GM23338 (cell line): Measurements from ENCODE around the gene KRT222. TPM values are rescaled to one million over a fixed set of nuclear protein-coding genes. Genes with fewer than 3 reads are reported as not detected.

ENCODE experiments used
- ATAC-seq: fragments of 200-7000 bp; cut with Tn5 transposase; 3 replicates; pipeline ENCODE4 v1.9.1; 2020
- DNase-seq: peaks from one replicate; pipeline ENCODE4 v3.0.0-alpha.2; 2015; ENCODE audit warnings: low spot score
- H2AFZ ChIP-seq: fragments of 200-600 bp; sonication (generic); 2 replicates; pipeline ENCODE4 v1.8.0; 2016; ENCODE audit warnings: antibody characterized with exemption, mild to moderate bottlenecking, moderate library complexity
- H3F3A ChIP-seq: fragments of 200-600 bp; sonication (generic); replicated peaks from 2 replicates; pipeline ENCODE4 v1.8.0; 2017; ENCODE audit warnings: antibody characterized with exemption, mixed run types, low read depth
- H3K27ac ChIP-seq: fragments of 200-600 bp; sonication (generic); 2 replicates; pipeline ENCODE4 v1.6.1; 2016; ENCODE audit warnings: low read depth
- H3K27me3 ChIP-seq: fragments of 200-600 bp; sonication (generic); 2 replicates; pipeline ENCODE4 v1.8.0; 2016; ENCODE audit warnings: mild to moderate bottlenecking, mixed run types, moderate library complexity; ENCODE audit not compliant: insufficient read depth
- H3K36me3 ChIP-seq: fragments of 200-600 bp; sonication (generic); 2 replicates; pipeline ENCODE4 v1.8.0; 2016; ENCODE audit warnings: mild to moderate bottlenecking; ENCODE audit not compliant: insufficient read depth
- H3K4me1 ChIP-seq: fragments of 200-600 bp; sonication (generic); 2 replicates; pipeline ENCODE4 v1.8.0; 2016; ENCODE audit warnings: mild to moderate bottlenecking, moderate library complexity; ENCODE audit not compliant: insufficient read depth
- H3K4me2 ChIP-seq: fragments of 200-600 bp; sonication (generic); 2 replicates; pipeline ENCODE4 v1.7.1; 2017; ENCODE audit warnings: mixed run types
- H3K4me3 ChIP-seq: fragments of 200-600 bp; sonication (generic); 2 replicates; pipeline ENCODE4 v1.6.1; 2016; ENCODE audit warnings: mixed run types
- H3K79me2 ChIP-seq: fragments of 200-600 bp; sonication (generic); replicated peaks from 2 replicates; pipeline ENCODE4 v1.8.0; 2017; ENCODE audit warnings: mild to moderate bottlenecking; ENCODE audit not compliant: insufficient read depth
- H3K9me2 ChIP-seq: fragments of 200-600 bp; sonication (generic); 2 replicates; pipeline ENCODE4 v1.8.0; 2017; ENCODE audit not compliant: insufficient read depth
- H4K20me1 ChIP-seq: fragments of 200-600 bp; sonication (generic); replicated peaks from 2 replicates; pipeline ENCODE4 v1.8.0; 2017; ENCODE audit warnings: mild to moderate bottlenecking; ENCODE audit not compliant: insufficient read depth
- H3K27ac Mint-ChIP-seq: 2 replicates; pipeline ENCODE4 v1.8.0; 2020; ENCODE audit warnings: inconsistent platforms, mild to moderate bottlenecking, moderate library complexity, mixed read lengths
- H3K27me3 Mint-ChIP-seq: 3 replicates; pipeline ENCODE4 v1.8.0; 2022; ENCODE audit warnings: low read depth, mild to moderate bottlenecking, moderate library complexity, mixed read lengths, inconsistent platforms; ENCODE audit not compliant: insufficient read depth, poor library complexity
- H3K36me3 Mint-ChIP-seq: 3 replicates; pipeline ENCODE4 v1.8.0; 2021; ENCODE audit warnings: low read depth, mild to moderate bottlenecking, inconsistent platforms, moderate library complexity, mixed read lengths
- H3K4me1 Mint-ChIP-seq: 3 replicates; pipeline ENCODE4 v1.8.0; 2020; ENCODE audit warnings: mild to moderate bottlenecking, inconsistent platforms, mixed read lengths
- H3K4me3 Mint-ChIP-seq: 3 replicates; pipeline ENCODE4 v1.8.0; 2021; ENCODE audit warnings: moderate library complexity, mild to moderate bottlenecking, inconsistent platforms, mixed read lengths
- H3K9me3 Mint-ChIP-seq: 3 replicates; pipeline ENCODE4 v1.8.0; 2020; ENCODE audit warnings: moderate library complexity, mild to moderate bottlenecking, inconsistent platforms, mixed read lengths
- CREB1 ChIP-seq: fragments of 250-450 bp; sonication (Bioruptor Pico); IDR thresholded peaks from 2 replicates; pipeline ENCODE4 v1.5.0; 2020; ENCODE audit warnings: low read depth, mild to moderate bottlenecking, moderate library complexity
- EZH2 ChIP-seq: fragments of 200-600 bp; sonication (generic); IDR thresholded peaks from one replicate; pipeline ENCODE4 v1.8.0; 2017; ENCODE audit warnings: antibody characterized with exemption, mild to moderate bottlenecking, low read depth; ENCODE audit not compliant: unreplicated experiment
- EZH2phosphoT487 ChIP-seq: fragments of 200-600 bp; sonication (generic); IDR thresholded peaks from one replicate; pipeline ENCODE4 v1.8.1; 2018; ENCODE audit warnings: antibody characterized with exemption; ENCODE audit not compliant: unreplicated experiment
- JUNB ChIP-seq: IDR thresholded peaks from one replicate; pipeline ENCODE4 v1.6.1; 2016; ENCODE audit warnings: antibody characterized with exemption; ENCODE audit not compliant: unreplicated experiment
- NANOG ChIP-seq: IDR thresholded peaks from 2 replicates; pipeline ENCODE4 v1.6.1; 2016; ENCODE audit warnings: antibody characterized with exemption, borderline replicate concordance
- POLR2AphosphoS5 ChIP-seq: IDR thresholded peaks from 2 replicates; pipeline ENCODE4 v1.6.1; 2016; ENCODE audit warnings: antibody characterized with exemption, low read depth
- STAT1 ChIP-seq: IDR thresholded peaks from one replicate; pipeline ENCODE4 v1.6.1; 2016; ENCODE audit warnings: antibody characterized with exemption; ENCODE audit not compliant: unreplicated experiment
- ZNF114 ChIP-seq: fragments of 250-450 bp; sonication (Bioruptor Pico); IDR thresholded peaks from 2 replicates; pipeline ENCODE4 v1.5.0; 2020; ENCODE audit warnings: mild to moderate bottlenecking, moderate library complexity
- ZNF331 ChIP-seq: fragments of 250-450 bp; sonication (Bioruptor Pico); IDR thresholded peaks from 2 replicates; pipeline ENCODE4 v1.5.0; 2020; ENCODE audit warnings: low read depth, mild to moderate bottlenecking, moderate library complexity
- polyA plus RNA-seq: library from polyadenylated mRNA; unstranded; fragments of >200 nt; fragmentation: Nextera tagmentation; extraction: Ambion mirVana; gene quantifications from 2 replicates; pipeline ENCODE4 v1.2.1, GENCODE V29; 2016
- total RNA-seq: library from RNA; depleted of rRNA; stranded (reverse); fragments of >200 nt; shearing (Covaris generic); gene quantifications from 2 replicates; pipeline ENCODE4 v1.2.3, GENCODE V29; 2014
- TF ChIP-seq, protein P1 (sequence below): IDR thresholded peaks from one replicate; pipeline ENCODE4 v1.6.1; 2018; ENCODE audit warnings: antibody characterized with exemption; ENCODE audit not compliant: unreplicated experiment
- TF ChIP-seq, protein P2 (sequence below): fragments of 250-450 bp; sonication (Bioruptor Pico); IDR thresholded peaks from 2 replicates; pipeline ENCODE4 v1.5.0; 2020; ENCODE audit warnings: mild to moderate bottlenecking, moderate library complexity
- TF ChIP-seq, protein P3 (sequence below), 2 experiments: fragments of 200-600 bp in 1 of 2; sonication (generic) in 1 of 2; conservative IDR thresholded peaks; 2 replicates each; pipeline versions ENCODE4 v1.5.1 to v1.6.1; 2016 to 2017; ENCODE audit warnings: antibody characterized with exemption in 2 of 2, low read depth in 2 of 2, mild to moderate bottlenecking in 2 of 2, moderate library complexity in 1 of 2
- TF ChIP-seq, protein P4 (sequence below): IDR thresholded peaks from 2 replicates; pipeline ENCODE4 v1.6.1; 2016; ENCODE audit warnings: antibody characterized with exemption

Gene KRT222
- total and polyA plus RNA-seq, 2 experiments from 2014 or later, result not detected

DNA sequence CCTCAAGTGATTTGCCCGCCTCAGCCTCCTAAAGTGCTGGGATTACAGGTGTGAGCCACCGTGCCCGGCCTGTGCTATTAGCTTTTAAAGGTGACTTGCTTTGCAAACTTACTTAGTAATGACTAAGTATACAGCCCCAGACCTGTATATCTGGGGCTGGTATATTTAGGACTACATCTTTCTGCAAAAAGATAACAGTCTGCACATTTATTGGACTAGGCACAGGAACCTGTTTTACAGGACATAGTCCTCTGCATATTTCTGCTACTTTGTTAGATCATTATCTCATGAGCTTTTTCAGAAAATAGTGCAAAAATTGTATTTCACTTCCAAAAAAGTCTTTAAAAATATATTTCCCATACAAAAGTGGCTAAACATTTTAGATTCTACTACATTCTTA lies 37.3 kb upstream of the KRT222 start:
- no peak overlapping the region for H3K27ac Mint-ChIP-seq
- H3K4me3 ChIP-seq, result no peak overlapping the region
- H3K4me2 ChIP-seq, result no peak overlapping the region
- DNase-seq, result no peak
- H3F3A ChIP-seq, result no peaks in the 10 kb centered on the region
- no peaks in the 10 kb centered on the region for H3K36me3 ChIP-seq
- no peak overlapping the region for H3K27ac ChIP-seq
- no peak overlapping the region for H3K4me3 Mint-ChIP-seq
- H3K27me3 ChIP-seq, result no peaks in the 10 kb centered on the region
- H3K36me3 Mint-ChIP-seq, result no peaks in the 10 kb centered on the region
- ATAC-seq, result no peak
- H3K9me3 Mint-ChIP-seq, result no peaks in the 10 kb centered on the region
- H4K20me1 ChIP-seq, result no peaks in the 10 kb centered on the region
- TF ChIP-seq EZH2phosphoT487 (no peak), CREB1 (CRISPR knock-in tag) (no peak), JUNB (no peak), STAT1 (no peak), NANOG (no peak), EZH2 (no peak), ZNF331 (CRISPR knock-in tag) (no peak), POLR2AphosphoS5 (no peak), ZNF114 (no peak)
- TF ChIP-seq, protein P1, sequence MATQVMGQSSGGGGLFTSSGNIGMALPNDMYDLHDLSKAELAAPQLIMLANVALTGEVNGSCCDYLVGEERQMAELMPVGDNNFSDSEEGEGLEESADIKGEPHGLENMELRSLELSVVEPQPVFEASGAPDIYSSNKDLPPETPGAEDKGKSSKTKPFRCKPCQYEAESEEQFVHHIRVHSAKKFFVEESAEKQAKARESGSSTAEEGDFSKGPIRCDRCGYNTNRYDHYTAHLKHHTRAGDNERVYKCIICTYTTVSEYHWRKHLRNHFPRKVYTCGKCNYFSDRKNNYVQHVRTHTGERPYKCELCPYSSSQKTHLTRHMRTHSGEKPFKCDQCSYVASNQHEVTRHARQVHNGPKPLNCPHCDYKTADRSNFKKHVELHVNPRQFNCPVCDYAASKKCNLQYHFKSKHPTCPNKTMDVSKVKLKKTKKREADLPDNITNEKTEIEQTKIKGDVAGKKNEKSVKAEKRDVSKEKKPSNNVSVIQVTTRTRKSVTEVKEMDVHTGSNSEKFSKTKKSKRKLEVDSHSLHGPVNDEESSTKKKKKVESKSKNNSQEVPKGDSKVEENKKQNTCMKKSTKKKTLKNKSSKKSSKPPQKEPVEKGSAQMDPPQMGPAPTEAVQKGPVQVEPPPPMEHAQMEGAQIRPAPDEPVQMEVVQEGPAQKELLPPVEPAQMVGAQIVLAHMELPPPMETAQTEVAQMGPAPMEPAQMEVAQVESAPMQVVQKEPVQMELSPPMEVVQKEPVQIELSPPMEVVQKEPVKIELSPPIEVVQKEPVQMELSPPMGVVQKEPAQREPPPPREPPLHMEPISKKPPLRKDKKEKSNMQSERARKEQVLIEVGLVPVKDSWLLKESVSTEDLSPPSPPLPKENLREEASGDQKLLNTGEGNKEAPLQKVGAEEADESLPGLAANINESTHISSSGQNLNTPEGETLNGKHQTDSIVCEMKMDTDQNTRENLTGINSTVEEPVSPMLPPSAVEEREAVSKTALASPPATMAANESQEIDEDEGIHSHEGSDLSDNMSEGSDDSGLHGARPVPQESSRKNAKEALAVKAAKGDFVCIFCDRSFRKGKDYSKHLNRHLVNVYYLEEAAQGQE, result no peak
- TF ChIP-seq, protein P2, sequence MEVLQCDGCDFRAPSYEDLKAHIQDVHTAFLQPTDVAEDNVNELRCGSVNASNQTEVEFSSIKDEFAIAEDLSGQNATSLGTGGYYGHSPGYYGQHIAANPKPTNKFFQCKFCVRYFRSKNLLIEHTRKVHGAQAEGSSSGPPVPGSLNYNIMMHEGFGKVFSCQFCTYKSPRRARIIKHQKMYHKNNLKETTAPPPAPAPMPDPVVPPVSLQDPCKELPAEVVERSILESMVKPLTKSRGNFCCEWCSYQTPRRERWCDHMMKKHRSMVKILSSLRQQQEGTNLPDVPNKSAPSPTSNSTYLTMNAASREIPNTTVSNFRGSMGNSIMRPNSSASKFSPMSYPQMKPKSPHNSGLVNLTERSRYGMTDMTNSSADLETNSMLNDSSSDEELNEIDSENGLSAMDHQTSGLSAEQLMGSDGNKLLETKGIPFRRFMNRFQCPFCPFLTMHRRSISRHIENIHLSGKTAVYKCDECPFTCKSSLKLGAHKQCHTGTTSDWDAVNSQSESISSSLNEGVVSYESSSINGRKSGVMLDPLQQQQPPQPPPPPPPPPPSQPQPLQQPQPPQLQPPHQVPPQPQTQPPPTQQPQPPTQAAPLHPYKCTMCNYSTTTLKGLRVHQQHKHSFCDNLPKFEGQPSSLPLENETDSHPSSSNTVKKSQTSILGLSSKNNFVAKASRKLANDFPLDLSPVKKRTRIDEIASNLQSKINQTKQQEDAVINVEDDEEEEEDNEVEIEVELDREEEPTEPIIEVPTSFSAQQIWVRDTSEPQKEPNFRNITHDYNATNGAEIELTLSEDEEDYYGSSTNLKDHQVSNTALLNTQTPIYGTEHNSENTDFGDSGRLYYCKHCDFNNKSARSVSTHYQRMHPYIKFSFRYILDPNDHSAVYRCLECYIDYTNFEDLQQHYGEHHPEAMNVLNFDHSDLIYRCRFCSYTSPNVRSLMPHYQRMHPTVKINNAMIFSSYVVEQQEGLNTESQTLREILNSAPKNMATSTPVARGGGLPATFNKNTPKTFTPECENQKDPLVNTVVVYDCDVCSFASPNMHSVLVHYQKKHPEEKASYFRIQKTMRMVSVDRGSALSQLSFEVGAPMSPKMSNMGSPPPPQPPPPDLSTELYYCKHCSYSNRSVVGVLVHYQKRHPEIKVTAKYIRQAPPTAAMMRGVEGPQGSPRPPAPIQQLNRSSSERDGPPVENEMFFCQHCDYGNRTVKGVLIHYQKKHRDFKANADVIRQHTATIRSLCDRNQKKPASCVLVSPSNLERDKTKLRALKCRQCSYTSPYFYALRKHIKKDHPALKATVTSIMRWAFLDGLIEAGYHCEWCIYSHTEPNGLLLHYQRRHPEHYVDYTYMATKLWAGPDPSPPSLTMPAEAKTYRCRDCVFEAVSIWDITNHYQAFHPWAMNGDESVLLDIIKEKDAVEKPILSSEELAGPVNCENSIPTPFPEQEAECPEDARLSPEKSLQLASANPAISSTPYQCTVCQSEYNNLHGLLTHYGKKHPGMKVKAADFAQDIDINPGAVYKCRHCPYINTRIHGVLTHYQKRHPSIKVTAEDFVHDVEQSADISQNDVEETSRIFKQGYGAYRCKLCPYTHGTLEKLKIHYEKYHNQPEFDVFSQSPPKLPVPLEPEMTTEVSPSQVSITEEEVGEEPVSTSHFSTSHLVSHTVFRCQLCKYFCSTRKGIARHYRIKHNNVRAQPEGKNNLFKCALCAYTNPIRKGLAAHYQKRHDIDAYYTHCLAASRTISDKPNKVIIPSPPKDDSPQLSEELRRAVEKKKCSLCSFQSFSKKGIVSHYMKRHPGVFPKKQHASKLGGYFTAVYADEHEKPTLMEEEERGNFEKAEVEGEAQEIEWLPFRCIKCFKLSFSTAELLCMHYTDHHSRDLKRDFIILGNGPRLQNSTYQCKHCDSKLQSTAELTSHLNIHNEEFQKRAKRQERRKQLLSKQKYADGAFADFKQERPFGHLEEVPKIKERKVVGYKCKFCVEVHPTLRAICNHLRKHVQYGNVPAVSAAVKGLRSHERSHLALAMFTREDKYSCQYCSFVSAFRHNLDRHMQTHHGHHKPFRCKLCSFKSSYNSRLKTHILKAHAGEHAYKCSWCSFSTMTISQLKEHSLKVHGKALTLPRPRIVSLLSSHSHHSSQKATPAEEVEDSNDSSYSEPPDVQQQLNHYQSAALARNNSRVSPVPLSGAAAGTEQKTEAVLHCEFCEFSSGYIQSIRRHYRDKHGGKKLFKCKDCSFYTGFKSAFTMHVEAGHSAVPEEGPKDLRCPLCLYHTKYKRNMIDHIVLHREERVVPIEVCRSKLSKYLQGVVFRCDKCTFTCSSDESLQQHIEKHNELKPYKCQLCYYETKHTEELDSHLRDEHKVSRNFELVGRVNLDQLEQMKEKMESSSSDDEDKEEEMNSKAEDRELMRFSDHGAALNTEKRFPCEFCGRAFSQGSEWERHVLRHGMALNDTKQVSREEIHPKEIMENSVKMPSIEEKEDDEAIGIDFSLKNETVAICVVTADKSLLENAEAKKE (CRISPR knock-in tag), result no peak
- TF ChIP-seq, protein P3, sequence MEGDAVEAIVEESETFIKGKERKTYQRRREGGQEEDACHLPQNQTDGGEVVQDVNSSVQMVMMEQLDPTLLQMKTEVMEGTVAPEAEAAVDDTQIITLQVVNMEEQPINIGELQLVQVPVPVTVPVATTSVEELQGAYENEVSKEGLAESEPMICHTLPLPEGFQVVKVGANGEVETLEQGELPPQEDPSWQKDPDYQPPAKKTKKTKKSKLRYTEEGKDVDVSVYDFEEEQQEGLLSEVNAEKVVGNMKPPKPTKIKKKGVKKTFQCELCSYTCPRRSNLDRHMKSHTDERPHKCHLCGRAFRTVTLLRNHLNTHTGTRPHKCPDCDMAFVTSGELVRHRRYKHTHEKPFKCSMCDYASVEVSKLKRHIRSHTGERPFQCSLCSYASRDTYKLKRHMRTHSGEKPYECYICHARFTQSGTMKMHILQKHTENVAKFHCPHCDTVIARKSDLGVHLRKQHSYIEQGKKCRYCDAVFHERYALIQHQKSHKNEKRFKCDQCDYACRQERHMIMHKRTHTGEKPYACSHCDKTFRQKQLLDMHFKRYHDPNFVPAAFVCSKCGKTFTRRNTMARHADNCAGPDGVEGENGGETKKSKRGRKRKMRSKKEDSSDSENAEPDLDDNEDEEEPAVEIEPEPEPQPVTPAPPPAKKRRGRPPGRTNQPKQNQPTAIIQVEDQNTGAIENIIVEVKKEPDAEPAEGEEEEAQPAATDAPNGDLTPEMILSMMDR (conservative IDR thresholded peaks at IDR 0.05; ENCODE audit: low read depth in 2 of 2), result no peak
- TF ChIP-seq, protein P4, sequence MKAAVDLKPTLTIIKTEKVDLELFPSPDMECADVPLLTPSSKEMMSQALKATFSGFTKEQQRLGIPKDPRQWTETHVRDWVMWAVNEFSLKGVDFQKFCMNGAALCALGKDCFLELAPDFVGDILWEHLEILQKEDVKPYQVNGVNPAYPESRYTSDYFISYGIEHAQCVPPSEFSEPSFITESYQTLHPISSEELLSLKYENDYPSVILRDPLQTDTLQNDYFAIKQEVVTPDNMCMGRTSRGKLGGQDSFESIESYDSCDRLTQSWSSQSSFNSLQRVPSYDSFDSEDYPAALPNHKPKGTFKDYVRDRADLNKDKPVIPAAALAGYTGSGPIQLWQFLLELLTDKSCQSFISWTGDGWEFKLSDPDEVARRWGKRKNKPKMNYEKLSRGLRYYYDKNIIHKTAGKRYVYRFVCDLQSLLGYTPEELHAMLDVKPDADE, result no peak
- H2AFZ ChIP-seq, result no peak overlapping the region
- no peaks in the 10 kb centered on the region for H3K4me1 ChIP-seq
- H3K4me1 Mint-ChIP-seq, result peaks cover 4% of the 10 kb centered on the region; the same call in 1 of the 3 replicates
- H3K27me3 Mint-ChIP-seq, result no peaks in the 10 kb centered on the region
- H3K79me2 ChIP-seq, result no peaks in the 10 kb centered on the region
- no peaks in the 10 kb centered on the region for H3K9me2 ChIP-seq
